HepG2 (cell line): ENCODE measurements around the gene C4orf36. TPM values are rescaled to one million over a fixed set of nuclear protein-coding genes. Genes with fewer than 3 reads are reported as not detected.

Experiments
- BRCA1 ChIP-seq: sonication (generic); formaldehyde crosslinking; IDR thresholded peaks from 2 replicates; pipeline ENCODE4 v1.4.0; 2020; ENCODE audit warnings: missing genetic modification reagents
- CTCF ChIP-seq: sonication (generic); formaldehyde crosslinking; IDR thresholded peaks from 2 replicates; pipeline ENCODE4 v1.5.0; 2020; ENCODE audit warnings: mild to moderate bottlenecking, missing genetic modification reagents, moderate library complexity
- ELF1 ChIP-seq: sonication (generic); formaldehyde crosslinking; IDR thresholded peaks from 2 replicates; pipeline ENCODE4 v1.4.0; 2020; ENCODE audit warnings: missing genetic modification reagents
- FOXJ3 ChIP-seq: sonication (generic); formaldehyde crosslinking; IDR thresholded peaks from 2 replicates; pipeline ENCODE4 v1.4.0; 2020; ENCODE audit warnings: missing genetic modification reagents, mild to moderate bottlenecking, borderline replicate concordance
- GATAD1 ChIP-seq: IDR thresholded peaks from 2 replicates; pipeline ENCODE4 v1.6.1; 2016; ENCODE audit warnings: missing genetic modification reagents, missing compliant biosample characterization
- HNF4G ChIP-seq, 2 experiments: sonication (generic) in 1 of 2; formaldehyde crosslinking in 1 of 2; IDR thresholded peaks; 2 replicates each; pipeline versions ENCODE4 v1.4.0 to v1.6.1; 2011 to 2020; ENCODE audit warnings: borderline replicate concordance in 2 of 2, low read depth in 2 of 2, mild to moderate bottlenecking in 2 of 2, low read length in 1 of 2, missing genetic modification reagents in 1 of 2, moderate library complexity in 1 of 2
- NAIF1 ChIP-seq: sonication (generic); formaldehyde crosslinking; IDR thresholded peaks from 2 replicates; pipeline ENCODE4 v1.5.0; 2020; ENCODE audit warnings: mild to moderate bottlenecking, missing genetic modification reagents, borderline replicate concordance
- PCBP2 ChIP-seq: fragments of 200-400 bp; formaldehyde crosslinking; optimal IDR thresholded peaks from 2 replicates; pipeline ENCODE3; 2018; ENCODE audit warnings: low read length, low read depth; ENCODE audit not compliant: poor library complexity, severe bottlenecking
- SATB2 ChIP-seq: sonication (generic); formaldehyde crosslinking; IDR thresholded peaks from 2 replicates; pipeline ENCODE4 v1.5.0; 2020; ENCODE audit warnings: missing genetic modification reagents
- SIX1 ChIP-seq: sonication (generic); formaldehyde crosslinking; IDR thresholded peaks from 2 replicates; pipeline ENCODE4 v1.4.0; 2020; ENCODE audit warnings: missing genetic modification reagents, borderline replicate concordance
- STAT6 ChIP-seq: sonication (generic); formaldehyde crosslinking; IDR thresholded peaks from 2 replicates; pipeline ENCODE4 v1.4.0; 2020; ENCODE audit warnings: missing genetic modification reagents, mild to moderate bottlenecking, borderline replicate concordance
- TP53 ChIP-seq: sonication (generic); formaldehyde crosslinking; conservative IDR thresholded peaks from 2 replicates; pipeline ENCODE4 v1.4.0; 2020; ENCODE audit warnings: missing genetic modification reagents
- ZNF710 ChIP-seq: sonication (generic); formaldehyde crosslinking; IDR thresholded peaks from 2 replicates; pipeline ENCODE4 v1.5.0; 2020; ENCODE audit warnings: mild to moderate bottlenecking, missing genetic modification reagents, borderline replicate concordance
- ZNF792 ChIP-seq: IDR thresholded peaks from 2 replicates; pipeline ENCODE4 v1.6.1; 2016
- polyA plus RNA-seq, 8 experiments: library from polyadenylated mRNA; depleted of rRNA in 3 of 8; stranded (reverse) in 7 of 8; unstranded in 1 of 8; fragments of >200 nt; fragmentation: Illumina TruSeq in 4 of 8; extraction: Trizol in 4 of 8; gene quantifications; 2 replicates each; pipeline versions ENCODE4 v1.2.1 to v1.2.3, GENCODE V29; 2011 to 2016; ENCODE audit warnings: low read depth in 4 of 8, missing spikeins in 1 of 8, mixed read lengths in 1 of 8; ENCODE audit not compliant: insufficient read depth in 1 of 8
- total RNA-seq, 5 experiments: library from RNA; depleted of rRNA; stranded (reverse); fragments of >200 nt; fragmentation: Illumina TruSeq; extraction: Trizol; gene quantifications; 2 replicates each; pipeline ENCODE4 v1.2.3, GENCODE V29; 2016; ENCODE audit warnings: low read depth in 1 of 5
- TF ChIP-seq, protein P1 (sequence below): sonication (generic); formaldehyde crosslinking; IDR thresholded peaks from 2 replicates; pipeline ENCODE4 v1.5.1; 2020; ENCODE audit warnings: mild to moderate bottlenecking, missing genetic modification reagents, borderline replicate concordance
- TF ChIP-seq, protein P2 (sequence below): sonication (generic); formaldehyde crosslinking; IDR thresholded peaks from 2 replicates; pipeline ENCODE4 v1.8.0; 2022; ENCODE audit warnings: missing genetic modification reagents, mild to moderate bottlenecking, moderate library complexity, borderline replicate concordance

C4orf36 gene
- total and polyA plus RNA-seq, 2 of the 13 experiments (the other 11 are each of a cell fraction or from before 2014, with no cell fraction given) = 0.63 TPM; not detected in 1

GRCh38 chr4:86935853-86936733, 43.9 kb upstream of the C4orf36 start (continued):
- 0 out of 2 replicates have a peak, but pooled peaks have one; percentile 62 for TF ChIP-seq STAT6 (CRISPR knock-in tag)
- peak; percentile 71; the same call in 1 of the 2 replicates for TF ChIP-seq TP53 (CRISPR knock-in tag)
- TF ChIP-seq, protein P1, sequence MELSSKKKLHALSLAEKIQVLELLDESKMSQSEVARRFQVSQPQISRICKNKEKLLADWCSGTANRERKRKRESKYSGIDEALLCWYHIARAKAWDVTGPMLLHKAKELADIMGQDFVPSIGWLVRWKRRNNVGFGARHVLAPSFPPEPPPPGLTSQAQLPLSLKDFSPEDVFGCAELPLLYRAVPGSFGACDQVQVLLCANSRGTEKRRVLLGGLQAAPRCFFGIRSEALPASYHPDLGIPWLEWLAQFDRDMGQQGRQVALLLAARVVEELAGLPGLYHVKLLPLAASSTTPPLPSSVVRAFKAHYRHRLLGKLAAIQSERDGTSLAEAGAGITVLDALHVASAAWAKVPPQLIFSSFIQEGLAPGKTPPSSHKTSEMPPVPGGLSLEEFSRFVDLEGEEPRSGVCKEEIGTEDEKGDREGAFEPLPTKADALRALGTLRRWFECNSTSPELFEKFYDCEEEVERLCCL = 0 out of 2 replicates have a peak, but pooled peaks have one; percentile 35
- peak; percentile 60; the same call in 1 of the 2 replicates for TF ChIP-seq ZNF710 (CRISPR knock-in tag)
- peak; percentile 95 for TF ChIP-seq HNF4G (IDR thresholded peaks at IDR 0.05; ENCODE audit: borderline replicate concordance, low read depth, low read length)
- peak; percentile 55; the same call in 1 of the 2 replicates for TF ChIP-seq HNF4G (CRISPR knock-in tag; IDR thresholded peaks at IDR 0.05; ENCODE audit: borderline replicate concordance, low read depth)
- TF ChIP-seq BRCA1 = 0 out of 2 replicates have a peak, but pooled peaks have one; percentile 73
- no peak for TF ChIP-seq PCBP2
- TF ChIP-seq ELF1 (CRISPR knock-in tag) = 0 out of 2 replicates have a peak, but pooled peaks have one; percentile 26
- TF ChIP-seq, protein P2, sequence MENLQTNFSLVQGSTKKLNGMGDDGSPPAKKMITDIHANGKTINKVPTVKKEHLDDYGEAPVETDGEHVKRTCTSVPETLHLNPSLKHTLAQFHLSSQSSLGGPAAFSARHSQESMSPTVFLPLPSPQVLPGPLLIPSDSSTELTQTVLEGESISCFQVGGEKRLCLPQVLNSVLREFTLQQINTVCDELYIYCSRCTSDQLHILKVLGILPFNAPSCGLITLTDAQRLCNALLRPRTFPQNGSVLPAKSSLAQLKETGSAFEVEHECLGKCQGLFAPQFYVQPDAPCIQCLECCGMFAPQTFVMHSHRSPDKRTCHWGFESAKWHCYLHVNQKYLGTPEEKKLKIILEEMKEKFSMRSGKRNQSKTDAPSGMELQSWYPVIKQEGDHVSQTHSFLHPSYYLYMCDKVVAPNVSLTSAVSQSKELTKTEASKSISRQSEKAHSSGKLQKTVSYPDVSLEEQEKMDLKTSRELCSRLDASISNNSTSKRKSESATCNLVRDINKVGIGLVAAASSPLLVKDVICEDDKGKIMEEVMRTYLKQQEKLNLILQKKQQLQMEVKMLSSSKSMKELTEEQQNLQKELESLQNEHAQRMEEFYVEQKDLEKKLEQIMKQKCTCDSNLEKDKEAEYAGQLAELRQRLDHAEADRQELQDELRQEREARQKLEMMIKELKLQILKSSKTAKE (CRISPR knock-in tag) = peak; percentile 46; the same call in 1 of the 2 replicates
- TF ChIP-seq SIX1 (CRISPR knock-in tag) = 0 out of 2 replicates have a peak, but pooled peaks have one; percentile 46
- peak; percentile 57; the same call in 1 of the 2 replicates for TF ChIP-seq SATB2 (CRISPR knock-in tag)
- TF ChIP-seq NAIF1 (CRISPR knock-in tag) = peak; percentile 74
- 0 out of 2 replicates have a peak, but pooled peaks have one; percentile 15 for TF ChIP-seq GATAD1 (CRISPR knock-in tag)
- 0 out of 2 replicates have a peak, but pooled peaks have one; percentile 13 for TF ChIP-seq CTCF (CRISPR knock-in tag)
- TF ChIP-seq FOXJ3 (CRISPR knock-in tag) = peak; percentile 45; the same call in 1 of the 2 replicates
- TF ChIP-seq ZNF792 (CRISPR knock-in tag) = no peak
